ENCODE data around the gene PAGE2. TPM values are rescaled to one million over a fixed set of nuclear protein-coding genes. Genes with fewer than 3 reads are reported as not detected.

PAGE2 gene
- total and polyA plus RNA-seq, 2 experiments from 2014 or later: not detected

DNA sequence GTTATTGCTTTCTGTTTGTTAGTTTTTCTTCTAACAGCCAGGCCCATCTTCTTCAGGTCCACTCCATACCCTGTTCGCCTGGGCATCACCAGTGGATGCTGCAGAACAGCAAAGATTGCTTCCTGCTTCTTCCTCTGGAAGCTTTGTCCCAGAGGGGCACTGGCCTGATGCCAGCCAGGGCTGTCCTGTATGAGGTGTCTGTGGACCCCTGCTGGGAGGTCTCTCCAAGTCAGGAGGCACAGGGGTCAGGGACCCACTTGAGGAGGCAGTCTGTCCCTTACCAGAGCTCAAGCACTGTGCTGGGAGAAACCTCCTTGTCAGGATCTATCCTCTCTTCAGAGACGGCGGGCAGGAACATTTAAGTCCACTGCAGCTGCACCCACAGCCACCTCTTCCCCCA, 16.5 kb upstream of the PAGE2 start (continued):
- TF ChIP-seq, protein P1, sequence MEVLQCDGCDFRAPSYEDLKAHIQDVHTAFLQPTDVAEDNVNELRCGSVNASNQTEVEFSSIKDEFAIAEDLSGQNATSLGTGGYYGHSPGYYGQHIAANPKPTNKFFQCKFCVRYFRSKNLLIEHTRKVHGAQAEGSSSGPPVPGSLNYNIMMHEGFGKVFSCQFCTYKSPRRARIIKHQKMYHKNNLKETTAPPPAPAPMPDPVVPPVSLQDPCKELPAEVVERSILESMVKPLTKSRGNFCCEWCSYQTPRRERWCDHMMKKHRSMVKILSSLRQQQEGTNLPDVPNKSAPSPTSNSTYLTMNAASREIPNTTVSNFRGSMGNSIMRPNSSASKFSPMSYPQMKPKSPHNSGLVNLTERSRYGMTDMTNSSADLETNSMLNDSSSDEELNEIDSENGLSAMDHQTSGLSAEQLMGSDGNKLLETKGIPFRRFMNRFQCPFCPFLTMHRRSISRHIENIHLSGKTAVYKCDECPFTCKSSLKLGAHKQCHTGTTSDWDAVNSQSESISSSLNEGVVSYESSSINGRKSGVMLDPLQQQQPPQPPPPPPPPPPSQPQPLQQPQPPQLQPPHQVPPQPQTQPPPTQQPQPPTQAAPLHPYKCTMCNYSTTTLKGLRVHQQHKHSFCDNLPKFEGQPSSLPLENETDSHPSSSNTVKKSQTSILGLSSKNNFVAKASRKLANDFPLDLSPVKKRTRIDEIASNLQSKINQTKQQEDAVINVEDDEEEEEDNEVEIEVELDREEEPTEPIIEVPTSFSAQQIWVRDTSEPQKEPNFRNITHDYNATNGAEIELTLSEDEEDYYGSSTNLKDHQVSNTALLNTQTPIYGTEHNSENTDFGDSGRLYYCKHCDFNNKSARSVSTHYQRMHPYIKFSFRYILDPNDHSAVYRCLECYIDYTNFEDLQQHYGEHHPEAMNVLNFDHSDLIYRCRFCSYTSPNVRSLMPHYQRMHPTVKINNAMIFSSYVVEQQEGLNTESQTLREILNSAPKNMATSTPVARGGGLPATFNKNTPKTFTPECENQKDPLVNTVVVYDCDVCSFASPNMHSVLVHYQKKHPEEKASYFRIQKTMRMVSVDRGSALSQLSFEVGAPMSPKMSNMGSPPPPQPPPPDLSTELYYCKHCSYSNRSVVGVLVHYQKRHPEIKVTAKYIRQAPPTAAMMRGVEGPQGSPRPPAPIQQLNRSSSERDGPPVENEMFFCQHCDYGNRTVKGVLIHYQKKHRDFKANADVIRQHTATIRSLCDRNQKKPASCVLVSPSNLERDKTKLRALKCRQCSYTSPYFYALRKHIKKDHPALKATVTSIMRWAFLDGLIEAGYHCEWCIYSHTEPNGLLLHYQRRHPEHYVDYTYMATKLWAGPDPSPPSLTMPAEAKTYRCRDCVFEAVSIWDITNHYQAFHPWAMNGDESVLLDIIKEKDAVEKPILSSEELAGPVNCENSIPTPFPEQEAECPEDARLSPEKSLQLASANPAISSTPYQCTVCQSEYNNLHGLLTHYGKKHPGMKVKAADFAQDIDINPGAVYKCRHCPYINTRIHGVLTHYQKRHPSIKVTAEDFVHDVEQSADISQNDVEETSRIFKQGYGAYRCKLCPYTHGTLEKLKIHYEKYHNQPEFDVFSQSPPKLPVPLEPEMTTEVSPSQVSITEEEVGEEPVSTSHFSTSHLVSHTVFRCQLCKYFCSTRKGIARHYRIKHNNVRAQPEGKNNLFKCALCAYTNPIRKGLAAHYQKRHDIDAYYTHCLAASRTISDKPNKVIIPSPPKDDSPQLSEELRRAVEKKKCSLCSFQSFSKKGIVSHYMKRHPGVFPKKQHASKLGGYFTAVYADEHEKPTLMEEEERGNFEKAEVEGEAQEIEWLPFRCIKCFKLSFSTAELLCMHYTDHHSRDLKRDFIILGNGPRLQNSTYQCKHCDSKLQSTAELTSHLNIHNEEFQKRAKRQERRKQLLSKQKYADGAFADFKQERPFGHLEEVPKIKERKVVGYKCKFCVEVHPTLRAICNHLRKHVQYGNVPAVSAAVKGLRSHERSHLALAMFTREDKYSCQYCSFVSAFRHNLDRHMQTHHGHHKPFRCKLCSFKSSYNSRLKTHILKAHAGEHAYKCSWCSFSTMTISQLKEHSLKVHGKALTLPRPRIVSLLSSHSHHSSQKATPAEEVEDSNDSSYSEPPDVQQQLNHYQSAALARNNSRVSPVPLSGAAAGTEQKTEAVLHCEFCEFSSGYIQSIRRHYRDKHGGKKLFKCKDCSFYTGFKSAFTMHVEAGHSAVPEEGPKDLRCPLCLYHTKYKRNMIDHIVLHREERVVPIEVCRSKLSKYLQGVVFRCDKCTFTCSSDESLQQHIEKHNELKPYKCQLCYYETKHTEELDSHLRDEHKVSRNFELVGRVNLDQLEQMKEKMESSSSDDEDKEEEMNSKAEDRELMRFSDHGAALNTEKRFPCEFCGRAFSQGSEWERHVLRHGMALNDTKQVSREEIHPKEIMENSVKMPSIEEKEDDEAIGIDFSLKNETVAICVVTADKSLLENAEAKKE (CRISPR knock-in tag; IDR thresholded peaks at IDR 0.05): no peak
- TF ChIP-seq STAT1 (IDR thresholded peaks at IDR 0.05; ENCODE audit: unreplicated experiment): no peak
- TF ChIP-seq, protein P2, sequence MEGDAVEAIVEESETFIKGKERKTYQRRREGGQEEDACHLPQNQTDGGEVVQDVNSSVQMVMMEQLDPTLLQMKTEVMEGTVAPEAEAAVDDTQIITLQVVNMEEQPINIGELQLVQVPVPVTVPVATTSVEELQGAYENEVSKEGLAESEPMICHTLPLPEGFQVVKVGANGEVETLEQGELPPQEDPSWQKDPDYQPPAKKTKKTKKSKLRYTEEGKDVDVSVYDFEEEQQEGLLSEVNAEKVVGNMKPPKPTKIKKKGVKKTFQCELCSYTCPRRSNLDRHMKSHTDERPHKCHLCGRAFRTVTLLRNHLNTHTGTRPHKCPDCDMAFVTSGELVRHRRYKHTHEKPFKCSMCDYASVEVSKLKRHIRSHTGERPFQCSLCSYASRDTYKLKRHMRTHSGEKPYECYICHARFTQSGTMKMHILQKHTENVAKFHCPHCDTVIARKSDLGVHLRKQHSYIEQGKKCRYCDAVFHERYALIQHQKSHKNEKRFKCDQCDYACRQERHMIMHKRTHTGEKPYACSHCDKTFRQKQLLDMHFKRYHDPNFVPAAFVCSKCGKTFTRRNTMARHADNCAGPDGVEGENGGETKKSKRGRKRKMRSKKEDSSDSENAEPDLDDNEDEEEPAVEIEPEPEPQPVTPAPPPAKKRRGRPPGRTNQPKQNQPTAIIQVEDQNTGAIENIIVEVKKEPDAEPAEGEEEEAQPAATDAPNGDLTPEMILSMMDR (conservative IDR thresholded peaks at IDR 0.05; ENCODE audit: low read depth in 2 of 2): no peak
- TF ChIP-seq EZH2 (IDR thresholded peaks at IDR 0.05; ENCODE audit: low read depth, unreplicated experiment): no peak
- TF ChIP-seq, protein P3, sequence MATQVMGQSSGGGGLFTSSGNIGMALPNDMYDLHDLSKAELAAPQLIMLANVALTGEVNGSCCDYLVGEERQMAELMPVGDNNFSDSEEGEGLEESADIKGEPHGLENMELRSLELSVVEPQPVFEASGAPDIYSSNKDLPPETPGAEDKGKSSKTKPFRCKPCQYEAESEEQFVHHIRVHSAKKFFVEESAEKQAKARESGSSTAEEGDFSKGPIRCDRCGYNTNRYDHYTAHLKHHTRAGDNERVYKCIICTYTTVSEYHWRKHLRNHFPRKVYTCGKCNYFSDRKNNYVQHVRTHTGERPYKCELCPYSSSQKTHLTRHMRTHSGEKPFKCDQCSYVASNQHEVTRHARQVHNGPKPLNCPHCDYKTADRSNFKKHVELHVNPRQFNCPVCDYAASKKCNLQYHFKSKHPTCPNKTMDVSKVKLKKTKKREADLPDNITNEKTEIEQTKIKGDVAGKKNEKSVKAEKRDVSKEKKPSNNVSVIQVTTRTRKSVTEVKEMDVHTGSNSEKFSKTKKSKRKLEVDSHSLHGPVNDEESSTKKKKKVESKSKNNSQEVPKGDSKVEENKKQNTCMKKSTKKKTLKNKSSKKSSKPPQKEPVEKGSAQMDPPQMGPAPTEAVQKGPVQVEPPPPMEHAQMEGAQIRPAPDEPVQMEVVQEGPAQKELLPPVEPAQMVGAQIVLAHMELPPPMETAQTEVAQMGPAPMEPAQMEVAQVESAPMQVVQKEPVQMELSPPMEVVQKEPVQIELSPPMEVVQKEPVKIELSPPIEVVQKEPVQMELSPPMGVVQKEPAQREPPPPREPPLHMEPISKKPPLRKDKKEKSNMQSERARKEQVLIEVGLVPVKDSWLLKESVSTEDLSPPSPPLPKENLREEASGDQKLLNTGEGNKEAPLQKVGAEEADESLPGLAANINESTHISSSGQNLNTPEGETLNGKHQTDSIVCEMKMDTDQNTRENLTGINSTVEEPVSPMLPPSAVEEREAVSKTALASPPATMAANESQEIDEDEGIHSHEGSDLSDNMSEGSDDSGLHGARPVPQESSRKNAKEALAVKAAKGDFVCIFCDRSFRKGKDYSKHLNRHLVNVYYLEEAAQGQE (IDR thresholded peaks at IDR 0.05; ENCODE audit: unreplicated experiment): no peak
- TF ChIP-seq NANOG (IDR thresholded peaks at IDR 0.05; ENCODE audit: borderline replicate concordance): no peak
